ENCODE results near the gene AARS2. TPM values are rescaled to one million over a fixed set of nuclear protein-coding genes. Genes with fewer than 3 reads are reported as not detected.
A peak's percentile ranks its signal among the peaks of the same experiment; 100 is the strongest.

Gene AARS2
- total RNA-seq, 4 donors from 2014 or later = 9.0 to 21.9 (median 12.2) TPM

- intact Hi-C loops (cut with DNase I) = no loop called here
- no peak overlapping the region for H3K4me3 ChIP-seq
- peaks cover 36 to 71% (median 48%) of the 10 kb centered on the region in 3 donors for H3K36me3 ChIP-seq
- DNase-seq = no peak
- TF ChIP-seq CTCF (IDR thresholded peaks at IDR 0.05) (no peak), POLR2A (IDR thresholded peaks at IDR 0.05) (no peak)
- 80 to 87% methylated on average over 9 of the region's 14 CpGs for WGBS, 2 donors
- H3K27ac ChIP-seq = no peak overlapping the region
- peaks cover 0 to 16% (median 3%) of the 10 kb centered on the region in 4 donors for H3K27me3 ChIP-seq
- peaks cover 5 to 14% (median 10%) of the 10 kb centered on the region in 3 donors for H3K4me1 ChIP-seq
- H3K9me3 ChIP-seq = no peaks in the 10 kb centered on the region
Measured at GRCh38 chr6:44301782-44302564, 11.2 kb downstream of the AARS2 start.

- no peak for TF ChIP-seq POLR2A (IDR thresholded peaks at IDR 0.05)
- TF ChIP-seq CTCF (IDR thresholded peaks at IDR 0.05) = no peak
- 81 to 91% methylated on average over 4 to 6 of the region's 8 CpGs for WGBS, 2 donors
- peaks cover 0 to 25% (median 3%) of the 10 kb centered on the region in 4 donors for H3K27me3 ChIP-seq
- peaks cover 7 to 16% (median 11%) of the 10 kb centered on the region in 3 donors for H3K4me1 ChIP-seq
- H3K36me3 ChIP-seq = peaks cover 31 to 62% (median 46%) of the 10 kb centered on the region in 3 donors
- no peaks in the 10 kb centered on the region for H3K9me3 ChIP-seq
- no peak overlapping the region for H3K27ac ChIP-seq
- intact Hi-C loops (cut with DNase I) = no loop called here
- H3K4me3 ChIP-seq = no peak overlapping the region
- DNase-seq = no peak
Measured at GRCh38 chr6:44301106-44301505, 12.0 kb downstream of the AARS2 start.

- 81 to 100% methylated on average over 1 to 3 of the region's 7 CpGs for WGBS, 2 donors
Measured at GRCh38 chr6:44300292-44300823, 12.8 kb downstream of the AARS2 start.

GRCh38 chr6:44298864-44299263 is 14.3 kb downstream of the AARS2 start:
- intact Hi-C loops (cut with DNase I) = no loop called here
- peaks cover 0 to 47% (median 6%) of the 10 kb centered on the region in 4 donors for H3K27me3 ChIP-seq
- 61 to 91% methylated on average over 3 of the region's 3 CpGs for WGBS, 2 donors
- TF ChIP-seq POLR2A (IDR thresholded peaks at IDR 0.05) (no peak), CTCF (IDR thresholded peaks at IDR 0.05) (no peak)
- H3K27ac ChIP-seq = no peak overlapping the region
- H3K9me3 ChIP-seq = no peaks in the 10 kb centered on the region
- peaks cover 7 to 16% (median 11%) of the 10 kb centered on the region in 3 donors for H3K4me1 ChIP-seq
- DNase-seq = no peak
- H3K36me3 ChIP-seq = peaks cover 17 to 39% (median 29%) of the 10 kb centered on the region in 3 donors
- H3K4me3 ChIP-seq = no peak overlapping the region

More at GRCh38 chr6:44300292-44300823, 12.8 kb downstream of the AARS2 start:
- Histone ChIP-seq H3K4me3 (no peak overlapping the region), H3K4me1 (peaks cover 7 to 16% (median 11%) of the 10 kb centered on the region in 3 donors), H3K27me3 (peaks cover 0 to 32% (median 3%) of the 10 kb centered on the region in 4 donors), H3K36me3 (peaks cover 26 to 54% (median 41%) of the 10 kb centered on the region in 3 donors), H3K9me3 (no peaks in the 10 kb centered on the region), H3K27ac (no peak overlapping the region)
- intact Hi-C loops (cut with DNase I) = no loop called here
- TF ChIP-seq POLR2A (IDR thresholded peaks at IDR 0.05) = no peak
- DNase-seq = no peak

GRCh38 chr6:44298055-44298803 is 14.9 kb downstream of the AARS2 start:
- H3K36me3 ChIP-seq = peaks cover 13 to 33% (median 24%) of the 10 kb centered on the region in 3 donors
- WGBS, 2 donors = 29 to 60% methylated on average over 15 to 16 of the region's 20 CpGs
- H3K27ac ChIP-seq = no peak overlapping the region
- TF ChIP-seq POLR2A (IDR thresholded peaks at IDR 0.05) (no peak), CTCF (IDR thresholded peaks at IDR 0.05) (no peak)
- no peak for DNase-seq
- peaks cover 0 to 54% (median 6%) of the 10 kb centered on the region in 4 donors for H3K27me3 ChIP-seq
- no peaks in the 10 kb centered on the region for H3K9me3 ChIP-seq
- H3K4me1 ChIP-seq = peaks cover 7 to 16% (median 11%) of the 10 kb centered on the region in 3 donors
- H3K4me3 ChIP-seq = peak overlapping the region in 2 of 4 donors; percentile 49 to 67
- intact Hi-C loops (cut with DNase I) = no loop called here
